HL-60 (cell line): Measurements from ENCODE around the gene MYBPC2.

Experiments
- GABPA ChIP-seq: IDR thresholded peaks from 2 replicates; pipeline ENCODE4 v1.6.1; 2012; ENCODE audit warnings: low read depth
- TF ChIP-seq, protein P1 (sequence below): IDR thresholded peaks from one replicate; pipeline ENCODE4 v1.5.1; 2011; ENCODE audit warnings: low read length, control low read depth, inconsistent platforms; ENCODE audit not compliant: insufficient read depth

DNA sequence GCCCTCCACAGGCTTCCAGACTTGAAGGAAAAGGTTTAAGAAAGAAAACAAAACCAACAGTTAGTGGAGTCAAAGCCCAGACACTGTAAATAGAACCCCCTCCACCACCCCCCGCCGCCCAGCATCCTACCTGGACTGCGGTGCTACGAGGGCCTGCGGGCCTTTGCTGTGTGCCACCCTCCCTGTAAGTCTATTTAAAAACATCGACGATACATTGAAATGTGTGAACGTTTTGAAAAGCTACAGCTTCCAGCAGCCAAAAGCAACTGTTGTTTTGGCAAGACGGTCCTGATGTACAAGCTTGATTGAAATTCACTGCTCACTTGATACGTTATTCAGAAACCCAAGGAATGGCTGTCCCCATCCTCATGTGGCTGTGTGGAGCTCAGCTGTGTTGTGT is 50.2 kb downstream of the MYBPC2 start:
- TF ChIP-seq, protein P1, sequence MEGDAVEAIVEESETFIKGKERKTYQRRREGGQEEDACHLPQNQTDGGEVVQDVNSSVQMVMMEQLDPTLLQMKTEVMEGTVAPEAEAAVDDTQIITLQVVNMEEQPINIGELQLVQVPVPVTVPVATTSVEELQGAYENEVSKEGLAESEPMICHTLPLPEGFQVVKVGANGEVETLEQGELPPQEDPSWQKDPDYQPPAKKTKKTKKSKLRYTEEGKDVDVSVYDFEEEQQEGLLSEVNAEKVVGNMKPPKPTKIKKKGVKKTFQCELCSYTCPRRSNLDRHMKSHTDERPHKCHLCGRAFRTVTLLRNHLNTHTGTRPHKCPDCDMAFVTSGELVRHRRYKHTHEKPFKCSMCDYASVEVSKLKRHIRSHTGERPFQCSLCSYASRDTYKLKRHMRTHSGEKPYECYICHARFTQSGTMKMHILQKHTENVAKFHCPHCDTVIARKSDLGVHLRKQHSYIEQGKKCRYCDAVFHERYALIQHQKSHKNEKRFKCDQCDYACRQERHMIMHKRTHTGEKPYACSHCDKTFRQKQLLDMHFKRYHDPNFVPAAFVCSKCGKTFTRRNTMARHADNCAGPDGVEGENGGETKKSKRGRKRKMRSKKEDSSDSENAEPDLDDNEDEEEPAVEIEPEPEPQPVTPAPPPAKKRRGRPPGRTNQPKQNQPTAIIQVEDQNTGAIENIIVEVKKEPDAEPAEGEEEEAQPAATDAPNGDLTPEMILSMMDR, result no peak
- no peak for TF ChIP-seq GABPA
